ENCODE measurements around the gene DNASE1L2.

Gene DNASE1L2

GRCh38 chr16:2216330-2216729 is 19.9 kb upstream of the DNASE1L2 start:
- in situ Hi-C loops (cut with HindIII; ENCODE audit: low pct_unique_long_range_greater_than_20kb, low sequenced_read_pairs), result no loop called here
- DNase-seq (ENCODE audit: low read depth in 1 of 2, low spot score in 1 of 2), result no peak
- no peak for TF ChIP-seq JUND (IDR thresholded peaks at IDR 0.05; ENCODE audit: low read depth)

DNA sequence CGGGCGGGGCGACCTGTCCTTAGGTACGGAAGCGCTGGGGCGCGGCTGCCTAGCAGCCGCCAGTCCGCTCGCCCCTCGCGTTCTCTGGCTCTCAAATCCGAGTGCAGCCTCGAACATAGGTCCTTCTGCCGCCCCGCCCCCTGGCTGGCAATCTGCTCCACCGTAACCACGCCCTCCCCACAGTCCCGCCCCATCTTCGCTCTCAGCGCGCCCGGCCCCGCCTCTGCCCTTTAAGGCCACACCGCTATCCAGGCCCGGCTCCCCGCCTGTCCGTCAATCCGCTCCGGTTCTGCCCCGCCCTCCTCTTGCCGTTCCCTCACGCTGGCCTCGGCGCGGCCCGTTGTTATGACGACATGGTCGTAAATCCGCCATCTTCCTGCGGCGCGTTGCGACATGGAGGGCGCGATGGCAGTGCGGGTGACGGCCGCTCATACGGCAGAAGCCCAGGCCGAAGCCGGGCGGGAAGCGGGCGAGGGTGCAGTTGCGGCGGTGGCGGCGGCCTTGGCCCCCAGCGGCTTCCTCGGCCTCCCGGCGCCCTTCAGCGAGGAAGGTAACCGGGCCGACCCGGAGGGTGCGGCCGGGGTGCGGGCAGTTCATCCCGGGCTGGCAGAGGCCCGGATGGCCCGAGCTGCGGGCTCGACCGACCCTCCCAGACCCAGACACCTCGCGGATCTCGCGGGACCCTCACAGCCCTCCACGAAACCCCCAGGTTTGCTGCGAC is 12.9 kb upstream of the DNASE1L2 start, which contains the start of gene E4F1:
Gene E4F1 (plus strand): TSS at position 371 of the 721 bp plus-strand sequence. CDS start 23 bp downstream, at position 394.
- TF ChIP-seq JUND (IDR thresholded peaks at IDR 0.05; ENCODE audit: low read depth), result no peak
- DNase-seq (ENCODE audit: low read depth in 1 of 2, low spot score in 1 of 2), result peak; percentile 99 to 100
- in situ Hi-C loops (cut with HindIII; ENCODE audit: low pct_unique_long_range_greater_than_20kb, low sequenced_read_pairs), result no loop called here

DNA sequence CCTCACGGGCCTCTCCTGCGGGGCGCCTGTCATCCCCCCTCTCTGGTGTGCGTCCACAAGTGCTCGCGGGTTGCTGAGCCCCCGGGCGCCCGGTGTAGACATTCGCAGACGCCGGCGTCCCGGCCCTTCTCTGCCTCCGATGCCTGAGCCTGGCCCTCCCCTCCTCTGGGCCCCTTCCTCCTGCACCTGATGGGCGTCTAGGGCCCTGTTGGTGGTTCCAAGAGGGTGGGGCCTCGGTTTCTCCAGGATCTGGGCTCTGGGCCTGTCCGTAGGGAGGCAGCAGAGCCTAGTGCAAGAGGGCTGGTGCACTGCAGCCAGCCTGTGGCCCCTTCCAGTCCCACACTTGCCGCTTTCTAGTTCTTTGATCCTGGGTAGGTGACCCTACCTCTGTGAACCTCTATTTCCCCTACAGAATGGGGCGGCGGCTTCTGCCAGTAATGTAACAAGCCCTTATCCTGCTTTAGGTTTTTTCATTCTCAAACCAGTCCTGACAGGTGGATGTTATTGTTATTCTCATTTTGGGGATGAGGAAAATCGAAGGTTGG is 12.2 kb upstream of the DNASE1L2 start:
- no peak for TF ChIP-seq JUND (IDR thresholded peaks at IDR 0.05; ENCODE audit: low read depth)
- DNase-seq (ENCODE audit: low read depth in 1 of 2, low spot score in 1 of 2), result peak; percentile 76 to 80
- in situ Hi-C loops (cut with HindIII; ENCODE audit: low pct_unique_long_range_greater_than_20kb, low sequenced_read_pairs), result no loop called here

- TF ChIP-seq JUND (IDR thresholded peaks at IDR 0.05; ENCODE audit: low read depth), result no peak
- peak; percentile 68 to 88 for DNase-seq (ENCODE audit: low read depth in 1 of 2, low spot score in 1 of 2)
- in situ Hi-C loops (cut with HindIII; ENCODE audit: low pct_unique_long_range_greater_than_20kb, low sequenced_read_pairs), result no loop called here
Measured at GRCh38 chr16:2226245-2226793, 9.9 kb upstream of the DNASE1L2 start.

DNA sequence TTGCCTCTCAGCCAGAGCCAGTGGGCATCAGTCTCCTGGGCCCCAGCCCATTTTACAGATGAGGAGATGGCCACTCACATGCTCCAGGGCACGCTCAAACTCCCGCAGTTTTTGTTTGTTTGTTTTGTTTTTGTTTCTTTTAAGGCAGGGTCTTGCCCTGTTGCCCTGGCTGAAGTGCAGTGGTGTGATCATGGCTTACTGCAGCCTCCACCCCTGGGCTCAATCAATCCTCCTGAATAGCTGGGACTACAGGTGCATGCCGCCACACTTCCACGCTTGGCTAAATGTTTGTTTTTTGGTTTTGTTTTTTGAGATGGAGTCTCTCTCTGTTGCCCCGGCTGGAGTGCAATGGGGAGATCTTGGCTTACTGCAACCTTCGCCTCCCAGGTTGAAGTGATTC is 9.3 kb upstream of the DNASE1L2 start:
- no peak for DNase-seq (ENCODE audit: low read depth in 1 of 2, low spot score in 1 of 2)
- in situ Hi-C loops (cut with HindIII; ENCODE audit: low pct_unique_long_range_greater_than_20kb, low sequenced_read_pairs), result no loop called here
- no peak for TF ChIP-seq JUND (IDR thresholded peaks at IDR 0.05; ENCODE audit: low read depth)

DNA sequence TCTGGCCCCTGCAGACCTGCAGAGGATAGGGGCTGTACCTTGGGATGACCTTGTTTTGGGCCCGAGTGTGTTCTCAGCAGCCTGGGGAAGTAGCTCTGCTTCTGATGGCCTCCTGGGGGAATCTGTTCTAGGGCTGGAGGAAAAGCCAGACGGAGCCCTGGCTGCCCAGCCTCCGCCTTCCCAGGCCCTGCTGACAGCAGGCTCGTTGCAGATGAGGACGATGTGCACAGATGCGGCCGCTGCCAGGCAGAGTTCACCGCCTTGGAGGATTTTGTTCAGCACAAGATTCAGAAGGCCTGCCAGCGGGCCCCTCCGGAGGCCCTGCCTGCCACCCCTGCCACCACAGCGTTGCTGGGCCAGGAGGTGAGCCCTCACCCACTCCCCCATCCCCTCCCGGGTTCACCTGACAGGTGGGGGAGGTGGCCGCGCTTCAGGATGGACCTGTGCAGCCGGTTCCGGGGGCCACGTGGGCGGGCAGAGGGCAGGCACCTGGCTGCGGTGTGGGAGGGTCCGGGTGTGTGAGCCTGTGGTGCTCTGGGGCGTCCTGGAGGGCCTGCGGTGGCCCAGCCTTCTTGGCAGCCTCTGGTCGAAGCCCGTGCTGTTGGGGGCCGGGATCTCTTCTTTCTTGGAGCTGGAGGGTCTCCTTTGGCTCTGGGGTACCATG is 8.0 kb upstream of the DNASE1L2 start:
- in situ Hi-C loops (cut with HindIII; ENCODE audit: low pct_unique_long_range_greater_than_20kb, low sequenced_read_pairs), result no loop called here
- TF ChIP-seq JUND (IDR thresholded peaks at IDR 0.05; ENCODE audit: low read depth), result no peak
- peak; percentile 79 to 90 for DNase-seq (ENCODE audit: low read depth in 1 of 2, low spot score in 1 of 2)

DNA sequence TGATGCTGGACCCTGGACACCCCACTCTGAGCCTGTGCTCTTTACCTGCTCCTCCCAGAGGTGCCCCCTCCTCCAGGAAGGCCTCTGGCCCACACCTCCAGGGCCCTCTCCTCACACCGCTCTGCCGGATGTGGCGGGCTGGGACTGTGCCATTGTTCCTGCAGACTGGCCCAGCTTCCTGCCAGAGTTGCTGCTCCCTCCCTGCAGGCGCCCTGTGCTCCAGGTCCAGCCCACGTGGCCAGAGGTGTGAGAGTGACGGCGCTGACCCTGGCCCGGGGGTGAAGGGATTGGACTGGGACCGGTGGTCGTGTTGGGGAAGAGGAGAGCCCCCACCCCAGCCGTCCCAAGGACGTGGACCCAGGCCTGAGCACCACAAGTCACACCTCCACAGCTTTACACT is 7.2 kb upstream of the DNASE1L2 start:
- in situ Hi-C loops (cut with HindIII; ENCODE audit: low pct_unique_long_range_greater_than_20kb, low sequenced_read_pairs), result no loop called here
- TF ChIP-seq JUND (IDR thresholded peaks at IDR 0.05; ENCODE audit: low read depth), result no peak
- no peak for DNase-seq (ENCODE audit: low read depth in 1 of 2, low spot score in 1 of 2)

GRCh38 chr16:2229632-2230250 is 6.5 kb upstream of the DNASE1L2 start:
- in situ Hi-C loops (cut with HindIII; ENCODE audit: low pct_unique_long_range_greater_than_20kb, low sequenced_read_pairs), result no loop called here
- no peak for DNase-seq (ENCODE audit: low read depth in 1 of 2, low spot score in 1 of 2)
- no peak for TF ChIP-seq JUND (IDR thresholded peaks at IDR 0.05; ENCODE audit: low read depth)

DNA sequence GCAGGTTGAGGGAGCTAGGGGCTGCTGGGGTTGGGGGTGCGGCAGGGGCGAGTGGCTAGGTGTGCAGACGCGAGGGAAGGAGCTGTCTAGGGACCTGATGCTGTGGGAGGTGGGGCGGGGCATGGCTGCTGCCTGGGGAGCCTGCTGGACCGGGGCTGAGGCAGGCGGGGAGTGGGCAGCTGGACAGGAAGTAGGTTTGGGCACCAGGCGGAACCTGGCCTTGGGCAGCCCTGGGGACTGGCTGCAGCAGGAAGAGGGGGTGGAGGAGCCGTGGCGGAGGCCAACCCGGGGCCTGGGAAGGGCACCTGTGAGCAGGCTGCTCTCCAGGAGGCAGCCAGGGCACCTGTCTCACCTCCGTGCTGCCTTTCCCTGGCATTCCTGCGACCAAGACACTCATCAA is 5.9 kb upstream of the DNASE1L2 start:
- in situ Hi-C loops (cut with HindIII; ENCODE audit: low pct_unique_long_range_greater_than_20kb, low sequenced_read_pairs), result no loop called here
- DNase-seq (ENCODE audit: low read depth in 1 of 2, low spot score in 1 of 2), result no peak
- TF ChIP-seq JUND (IDR thresholded peaks at IDR 0.05; ENCODE audit: low read depth), result no peak

- no peak for DNase-seq (ENCODE audit: low read depth in 1 of 2, low spot score in 1 of 2)
- in situ Hi-C loops (cut with HindIII; ENCODE audit: low pct_unique_long_range_greater_than_20kb, low sequenced_read_pairs), result no loop called here
- no peak for TF ChIP-seq JUND (IDR thresholded peaks at IDR 0.05; ENCODE audit: low read depth)
Measured at GRCh38 chr16:2231016-2231931, 5.0 kb upstream of the DNASE1L2 start.

- TF ChIP-seq JUND (IDR thresholded peaks at IDR 0.05; ENCODE audit: low read depth), result no peak
- in situ Hi-C loops (cut with HindIII; ENCODE audit: low pct_unique_long_range_greater_than_20kb, low sequenced_read_pairs), result no loop called here
- no peak for DNase-seq (ENCODE audit: low read depth in 1 of 2, low spot score in 1 of 2)
Measured at GRCh38 chr16:2232094-2232990, 3.9 kb upstream of the DNASE1L2 start.

All from T47D (cell line).